Thyroid gland (tissue), 4 donors: ENCODE data around the gene ZNF555. TPM values are rescaled to one million over a fixed set of nuclear protein-coding genes. Genes with fewer than 3 reads are reported as not detected.

ENCODE experiments used
- DNase-seq, 2 donors: peaks; one replicate each; pipeline ENCODE4 v3.0.0-alpha.2; 2019
- H3K27ac ChIP-seq, 3 donors: fragments of 200-600 bp; sonication (generic); 1 replicate in 2 of 3; 2 replicates in 1 of 3; pipeline ENCODE4 v1.5.1; 2016 to 2019; ENCODE audit warnings: mild to moderate bottlenecking in 1 of 3, moderate library complexity in 1 of 3
- H3K27me3 ChIP-seq: fragments of 200-600 bp; sonication (generic); one replicate; pipeline ENCODE4 v1.5.1; 2019
- H3K36me3 ChIP-seq, 2 donors: fragments of 200-600 bp; sonication (generic); one replicate each; pipeline ENCODE4 v1.5.1; 2016 to 2019
- H3K4me1 ChIP-seq, 2 donors: fragments of 200-600 bp; sonication (generic); one replicate each; pipeline ENCODE4 v1.5.1; 2017 to 2019
- H3K4me3 ChIP-seq, 3 donors: fragments of 200-600 bp; sonication (generic); replicated peaks in 1 of 3; 1 replicate in 2 of 3; 2 replicates in 1 of 3; pipeline ENCODE4 v1.5.1; 2016; ENCODE audit warnings: mild to moderate bottlenecking in 1 of 3
- H3K9me3 ChIP-seq: fragments of 200-600 bp; sonication (generic); one replicate; pipeline ENCODE4 v1.5.1; 2017
- POLR2A ChIP-seq, 2 donors: fragments of 450-650 bp; IDR thresholded peaks; one replicate each; pipeline ENCODE4 v1.6.1; 2017; ENCODE audit warnings: antibody characterized with exemption in 2 of 2, mild to moderate bottlenecking in 2 of 2, moderate library complexity in 1 of 2
- WGBS, 2 donors: methylation state at CpG; one replicate each; pipeline ENCODE4 v1.1.5; 2017; 5-methylcytosine and 5-hydroxymethylcytosine counted together
- intact Hi-C: fragments of 100-400 bp; cut with DNase I; formaldehyde crosslinking; loops from one replicate; pipeline ENCODE4 v1.15.1; 2023
- total RNA-seq, 4 donors: library from RNA; depleted of rRNA; stranded (reverse); fragments of >200 nt; gene quantifications; one replicate each; pipeline ENCODE4 v1.2.3, GENCODE V29; 2016
- TF ChIP-seq, protein P1 (sequence below), 6 experiments: fragments of 200-600 bp in 3 of 6; fragments of 450-650 bp in 3 of 6; sonication (generic) in 3 of 6; IDR thresholded peaks; one replicate each; pipeline ENCODE4 v1.5.1; 2016 to 2019; ENCODE audit warnings: antibody characterized with exemption in 6 of 6, mild to moderate bottlenecking in 2 of 6, inconsistent platforms in 1 of 6, moderate library complexity in 1 of 6

Gene ZNF555
- total RNA-seq, 4 donors from 2014 or later: 8.7 to 10.2 (median 9.5) TPM

GRCh38 chr19:2799273-2800020, 41.8 kb upstream of the ZNF555 start:
- intact Hi-C loops: no loop called here
- 92 to 94% methylated on average over 27 to 36 of the region's 41 CpGs for WGBS, 2 donors
- no peak overlapping the region for H3K27ac ChIP-seq
- H3K27me3 ChIP-seq: no peaks in the 10 kb centered on the region
- peaks cover 0 to under 1% of the 10 kb centered on the region in 2 donors for H3K4me1 ChIP-seq
- peaks cover 8 to 20% of the 10 kb centered on the region in 2 donors for H3K36me3 ChIP-seq
- no peaks in the 10 kb centered on the region for H3K9me3 ChIP-seq
- TF ChIP-seq, protein P1, sequence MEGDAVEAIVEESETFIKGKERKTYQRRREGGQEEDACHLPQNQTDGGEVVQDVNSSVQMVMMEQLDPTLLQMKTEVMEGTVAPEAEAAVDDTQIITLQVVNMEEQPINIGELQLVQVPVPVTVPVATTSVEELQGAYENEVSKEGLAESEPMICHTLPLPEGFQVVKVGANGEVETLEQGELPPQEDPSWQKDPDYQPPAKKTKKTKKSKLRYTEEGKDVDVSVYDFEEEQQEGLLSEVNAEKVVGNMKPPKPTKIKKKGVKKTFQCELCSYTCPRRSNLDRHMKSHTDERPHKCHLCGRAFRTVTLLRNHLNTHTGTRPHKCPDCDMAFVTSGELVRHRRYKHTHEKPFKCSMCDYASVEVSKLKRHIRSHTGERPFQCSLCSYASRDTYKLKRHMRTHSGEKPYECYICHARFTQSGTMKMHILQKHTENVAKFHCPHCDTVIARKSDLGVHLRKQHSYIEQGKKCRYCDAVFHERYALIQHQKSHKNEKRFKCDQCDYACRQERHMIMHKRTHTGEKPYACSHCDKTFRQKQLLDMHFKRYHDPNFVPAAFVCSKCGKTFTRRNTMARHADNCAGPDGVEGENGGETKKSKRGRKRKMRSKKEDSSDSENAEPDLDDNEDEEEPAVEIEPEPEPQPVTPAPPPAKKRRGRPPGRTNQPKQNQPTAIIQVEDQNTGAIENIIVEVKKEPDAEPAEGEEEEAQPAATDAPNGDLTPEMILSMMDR (IDR thresholded peaks at IDR 0.05): no peak
- TF ChIP-seq POLR2A (IDR thresholded peaks at IDR 0.05): no peak
- DNase-seq: no peak
- no peak overlapping the region for H3K4me3 ChIP-seq

GRCh38 chr19:2800506-2800905, 40.8 kb upstream of the ZNF555 start:
- no peak for DNase-seq
- TF ChIP-seq POLR2A (IDR thresholded peaks at IDR 0.05): no peak
- TF ChIP-seq, protein P1 (IDR thresholded peaks at IDR 0.05): no peak
- no peak overlapping the region for H3K4me3 ChIP-seq
- peaks cover 8 to 22% of the 10 kb centered on the region in 2 donors for H3K36me3 ChIP-seq
- intact Hi-C loops: no loop called here
- 94 to 95% methylated on average over 21 to 22 of the region's 22 CpGs for WGBS, 2 donors
- H3K4me1 ChIP-seq: no peaks in the 10 kb centered on the region
- no peaks in the 10 kb centered on the region for H3K27me3 ChIP-seq
- no peaks in the 10 kb centered on the region for H3K9me3 ChIP-seq
- no peak overlapping the region for H3K27ac ChIP-seq

DNA sequence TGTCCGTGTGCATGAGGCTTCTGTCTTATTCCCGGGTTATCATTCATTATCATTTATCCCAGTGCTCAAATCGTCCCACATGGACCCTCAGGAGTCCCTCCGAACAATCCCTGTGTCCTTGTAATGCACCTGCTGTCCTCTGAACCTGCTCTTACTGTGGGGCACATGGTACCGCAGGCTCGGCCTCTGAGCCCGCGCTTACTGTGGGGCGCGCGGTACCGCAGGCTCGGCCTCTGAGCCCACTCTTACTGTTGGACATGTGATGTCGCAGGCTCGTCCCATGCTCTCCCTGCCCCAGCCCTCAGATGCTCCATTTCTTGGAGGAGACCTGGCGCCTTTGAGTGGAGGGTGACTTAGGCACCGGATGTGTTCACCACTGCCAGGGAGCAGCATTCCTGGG, 38.4 kb upstream of the ZNF555 start:
- intact Hi-C loops: no loop called here
- Histone ChIP-seq H3K9me3 (no peaks in the 10 kb centered on the region), H3K4me1 (no peaks in the 10 kb centered on the region), H3K27ac (no peak overlapping the region), H3K27me3 (no peaks in the 10 kb centered on the region), H3K4me3 (no peak overlapping the region), H3K36me3 (peaks cover 16 to 28% of the 10 kb centered on the region in 2 donors)
- DNase-seq: no peak
- TF ChIP-seq, protein P1 (IDR thresholded peaks at IDR 0.05): no peak
- no peak for TF ChIP-seq POLR2A (IDR thresholded peaks at IDR 0.05)
- 97 to 98% methylated on average over 17 of the region's 17 CpGs for WGBS, 2 donors

DNA sequence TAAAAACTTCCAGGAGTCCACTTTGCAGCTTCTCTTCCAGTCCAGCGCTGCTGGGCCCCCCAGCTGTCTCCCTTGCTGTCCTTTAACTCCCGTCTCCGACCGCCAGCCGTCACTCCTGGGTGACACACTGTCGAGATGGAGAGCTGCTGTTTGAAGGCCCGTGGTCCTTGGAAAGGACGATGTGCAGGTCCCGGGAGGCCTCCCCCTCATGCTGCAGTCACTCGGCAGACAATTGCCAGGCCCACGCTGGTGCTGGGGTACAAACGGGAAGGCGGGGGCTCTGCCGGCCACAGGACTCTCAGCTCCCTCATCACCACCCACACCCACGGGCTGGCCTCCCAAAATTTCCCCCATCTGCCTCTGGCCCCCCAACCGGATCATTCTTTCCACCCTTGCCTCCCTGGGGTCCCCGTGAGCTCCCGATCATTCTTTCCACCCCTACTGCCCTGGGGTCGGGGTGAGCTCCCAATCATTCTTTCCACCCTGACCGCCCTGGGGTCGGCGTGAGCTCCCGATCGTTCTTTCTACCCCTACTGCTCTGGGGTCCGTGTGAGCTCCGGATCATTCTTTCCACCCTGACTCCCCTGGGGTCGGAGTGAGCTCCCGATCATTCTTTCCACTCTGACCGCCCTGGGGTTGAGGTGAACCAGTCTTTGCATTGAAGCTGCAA, 37.7 kb upstream of the ZNF555 start:
- H3K27me3 ChIP-seq: no peaks in the 10 kb centered on the region
- H3K27ac ChIP-seq: no peak overlapping the region
- peaks cover 24 to 35% of the 10 kb centered on the region in 2 donors for H3K36me3 ChIP-seq
- H3K4me1 ChIP-seq: no peaks in the 10 kb centered on the region
- no peaks in the 10 kb centered on the region for H3K9me3 ChIP-seq
- DNase-seq: no peak
- 90 to 95% methylated on average over 29 of the region's 29 CpGs for WGBS, 2 donors
- no peak overlapping the region for H3K4me3 ChIP-seq
- intact Hi-C loops: no loop called here
- TF ChIP-seq, protein P1 (IDR thresholded peaks at IDR 0.05): no peak
- TF ChIP-seq POLR2A (IDR thresholded peaks at IDR 0.05): no peak
